GM18519 (cell line): ENCODE results near the gene INTS11.
A peak's percentile ranks its signal among the peaks of the same experiment; 100 is the strongest.
"Not testable (repeated sequence)": the region's sequence is repeated elsewhere in the genome, so short reads cannot be mapped to it uniquely, and the experiment has no call there.

ENCODE experiments used
- ATAC-seq: cut with Tn5 transposase; IDR thresholded peaks from one replicate; pipeline ENCODE4 v1.9.1; 2021; ENCODE audit warnings: mild to moderate bottlenecking, moderate library complexity; ENCODE audit not compliant: unreplicated experiment, low FRiP score

Gene INTS11

GRCh38 chr1:1324524-1325287 lies at the start of gene INTS11, which contains the start of gene CPTP:
INTS11 (minus strand) TSS chr1:1324660; CDS start chr1:1324608, 52 bp downstream.
CPTP (plus strand) TSS chr1:1324802; CDS start chr1:1326911, 2,109 bp downstream.
- peak; percentile 62 for ATAC-seq

- no peak for ATAC-seq
Measured at GRCh38 chr1:1373815-1374588, 49.5 kb upstream of the INTS11 start.

- ATAC-seq, result no peak
Measured at GRCh38 chr1:1373051-1373814, 48.8 kb upstream of the INTS11 start.

GRCh38 chr1:1371746-1372711 lies 47.6 kb upstream of the INTS11 start:
- no peak for ATAC-seq

- no peak for ATAC-seq
Measured at GRCh38 chr1:1371364-1371745, 46.9 kb upstream of the INTS11 start.

DNA sequence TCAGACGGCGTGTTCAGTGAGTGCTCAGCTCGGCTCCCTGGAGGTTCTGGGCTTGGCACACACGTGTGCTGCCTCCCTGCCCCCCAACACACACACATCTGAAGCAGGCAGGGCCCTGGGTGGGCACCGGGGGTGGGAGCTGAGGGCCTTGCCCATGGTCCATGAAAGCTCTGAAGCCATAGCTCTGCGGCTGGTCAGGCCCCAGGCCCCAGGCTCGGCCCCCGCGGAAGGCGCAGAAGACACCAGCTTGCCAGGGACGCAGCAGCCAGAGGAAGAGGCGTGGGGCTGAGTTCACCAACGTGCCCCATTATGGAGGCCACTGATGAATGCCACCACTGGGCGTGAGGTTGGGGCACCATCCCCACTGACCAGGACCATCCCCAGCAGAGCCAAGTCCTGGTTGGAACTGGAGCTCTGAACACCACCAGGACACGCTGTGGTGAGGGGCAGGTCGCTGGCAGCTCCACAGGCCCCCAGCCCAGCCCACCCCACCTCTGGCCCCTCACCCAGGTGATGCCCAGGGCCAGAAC lies 46.4 kb upstream of the INTS11 start:
- no peak for ATAC-seq

- ATAC-seq, result not testable (repeated sequence)
Measured at GRCh38 chr1:1370094-1370493, 45.6 kb upstream of the INTS11 start.

- no peak for ATAC-seq
Measured at GRCh38 chr1:1367315-1367714, 42.9 kb upstream of the INTS11 start.

- ATAC-seq, result no peak
Measured at GRCh38 chr1:1366699-1367066, 42.2 kb upstream of the INTS11 start.

DNA sequence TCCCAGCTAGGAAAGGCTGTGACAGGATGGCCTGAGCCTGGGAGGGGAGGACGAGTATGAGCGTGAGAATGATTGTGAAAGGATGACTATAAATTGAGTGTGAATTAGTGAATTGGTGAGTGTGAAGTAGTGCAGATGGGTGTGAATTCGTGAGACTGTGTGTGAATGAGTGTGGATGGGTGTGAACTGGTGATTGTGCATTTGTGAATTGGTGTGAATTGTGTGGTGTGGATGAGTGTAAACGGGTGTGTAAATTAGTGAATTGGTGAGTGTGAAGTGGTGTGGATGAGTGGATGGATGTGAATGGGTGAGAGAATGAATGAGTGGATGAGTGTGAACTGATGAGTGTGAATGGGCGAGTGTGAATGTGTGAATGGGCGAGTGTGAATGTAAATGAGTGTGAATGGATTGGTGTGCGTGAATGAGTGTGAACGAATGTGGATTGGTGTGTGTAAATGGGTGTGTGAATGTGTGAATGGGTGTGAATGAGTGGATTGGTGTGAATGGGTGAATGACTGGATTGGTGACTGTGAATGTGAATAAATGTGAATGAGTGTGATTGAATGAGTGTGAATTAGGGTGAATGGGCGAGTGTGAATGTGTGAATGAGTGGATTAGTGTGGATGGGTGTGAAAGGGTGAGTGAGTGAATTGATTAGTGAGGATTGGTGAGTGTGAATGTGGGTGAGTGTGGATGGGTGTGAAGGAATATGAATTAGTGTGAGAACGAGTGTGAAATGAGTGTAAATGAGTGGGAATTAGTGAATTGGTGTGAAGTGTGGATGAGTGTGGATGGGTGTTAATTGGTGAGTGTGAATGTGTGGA lies 41.6 kb upstream of the INTS11 start:
- no peak for ATAC-seq

DNA sequence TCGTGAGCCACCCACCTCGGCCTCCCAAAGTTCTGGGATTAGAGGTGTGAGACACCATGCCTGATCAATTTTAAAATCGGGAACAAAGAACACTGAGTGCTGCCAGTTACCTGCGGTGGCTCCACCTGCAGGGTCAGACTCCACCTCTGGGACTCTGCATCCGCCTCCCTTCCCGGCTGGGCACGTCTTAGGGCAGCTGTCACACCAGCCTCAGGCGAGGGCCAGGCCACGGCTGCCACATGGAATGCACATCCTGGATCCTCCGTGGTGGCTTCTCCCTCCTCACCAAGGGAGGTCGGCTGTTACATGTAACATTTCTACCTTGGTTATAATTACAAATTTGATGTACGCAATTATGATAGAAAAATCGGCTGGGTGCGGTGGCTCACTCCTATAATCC lies 39.8 kb upstream of the INTS11 start:
- ATAC-seq, result no peak

GRCh38 chr1:1361982-1362423 lies 37.5 kb upstream of the INTS11 start:
- ATAC-seq, result no peak

GRCh38 chr1:1361233-1361981 lies 36.9 kb upstream of the INTS11 start:
- no peak for ATAC-seq

DNA sequence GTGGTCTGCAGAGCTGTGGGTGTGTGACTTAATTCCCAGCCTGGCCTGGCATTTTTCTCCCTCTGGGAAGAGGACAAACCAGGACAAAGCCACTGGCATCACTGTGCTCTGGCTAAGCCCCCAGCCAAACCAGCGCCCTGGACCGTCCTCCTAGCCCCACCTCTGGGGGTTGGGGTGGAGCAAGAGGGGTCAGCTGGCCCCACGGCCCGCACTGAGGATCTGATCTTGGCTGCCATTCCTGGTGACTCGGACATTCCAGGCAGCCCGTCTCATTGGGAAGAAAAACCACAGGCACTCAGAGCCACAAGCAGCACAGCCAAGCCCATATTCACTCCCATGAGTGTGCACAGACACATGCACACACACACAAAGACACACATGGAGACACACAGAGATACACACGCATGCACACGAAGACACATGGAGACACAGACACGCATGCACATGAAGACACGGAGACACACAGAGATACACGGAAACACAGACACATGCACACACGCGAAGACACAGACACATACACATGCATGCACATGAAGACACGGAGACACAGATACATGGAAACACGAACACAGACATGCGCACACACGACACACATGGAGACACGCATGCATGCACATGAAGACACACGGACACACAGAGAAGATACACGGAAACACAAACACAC lies 36.2 kb upstream of the INTS11 start:
- ATAC-seq, result no peak

GRCh38 chr1:1359664-1360468 lies 35.4 kb upstream of the INTS11 start:
- no peak for ATAC-seq

- no peak for ATAC-seq
Measured at GRCh38 chr1:1359308-1359663, 34.8 kb upstream of the INTS11 start.
